SK-N-SH (cell line): ENCODE results near the gene GPR25. TPM values are rescaled to one million over a fixed set of nuclear protein-coding genes. Genes with fewer than 3 reads are reported as not detected.

Experiments
- CTCF ChIA-PET: fragments of 300-600, 350-600 bp; formaldehyde crosslinking; extraction: SDS; loops from one replicate; lab custom pipeline; 2021; lab: Yijun Ruan, JAX
- POLR2A ChIA-PET: fragments of 350-600 bp; sonication (Branson Sonifier 250); formaldehyde crosslinking; extraction: SDS; loops from one replicate; lab custom pipeline; 2020; ENCODE audit warnings: antibody characterized with exemption, inconsistent platforms; lab: Yijun Ruan, JAX
- DNase-seq: peaks from one replicate; pipeline ENCODE4 v3.0.0; 2012
- H2AFZ ChIP-seq: fragments of 200-600 bp; sonication (generic); 2 replicates; pipeline ENCODE4 v1.8.1; 2016; ENCODE audit warnings: antibody characterized with exemption, mild to moderate bottlenecking, low read depth
- H3F3A ChIP-seq: fragments of 200-600 bp; sonication (generic); replicated peaks from 2 replicates; pipeline ENCODE3; 2016; ENCODE audit warnings: antibody characterized with exemption, mild to moderate bottlenecking; ENCODE audit not compliant: insufficient read depth
- H3K27ac ChIP-seq, 2 experiments: fragments of 200-500 bp in 1 of 2; fragments of 200-600 bp in 1 of 2; sonication (Bioruptor generic) in 1 of 2; sonication (generic), shearing (Covaris generic) in 1 of 2; 2 replicates each; pipeline versions ENCODE4 v1.5.1 to v1.6.1; 2014 to 2016; ENCODE audit warnings: low read depth in 2 of 2, inconsistent platforms in 1 of 2, low read length in 1 of 2, mild to moderate bottlenecking in 1 of 2, mixed read lengths in 1 of 2
- H3K27me3 ChIP-seq: fragments of 200-600 bp; sonication (generic), shearing (Covaris generic); 2 replicates; pipeline ENCODE4 v1.6.1; 2016; ENCODE audit warnings: mixed run types; ENCODE audit not compliant: insufficient read depth
- H3K36me3 ChIP-seq, 2 experiments: fragments of 200-500 bp in 1 of 2; fragments of 200-600 bp in 1 of 2; sonication (Bioruptor generic) in 1 of 2; sonication (generic) in 1 of 2; replicated peaks in 1 of 2; 2 replicates each; pipeline versions ENCODE3 to v1.5.1; 2014 to 2016; ENCODE audit warnings: low read length in 1 of 2, mild to moderate bottlenecking in 1 of 2; ENCODE audit not compliant: insufficient read depth in 2 of 2, control insufficient read depth in 1 of 2
- H3K4me1 ChIP-seq, 2 experiments: fragments of 200-500 bp in 1 of 2; fragments of 200-600 bp in 1 of 2; sonication (Bioruptor generic) in 1 of 2; sonication (generic), shearing (Covaris generic) in 1 of 2; 2 replicates each; pipeline versions ENCODE4 v1.5.1 to v1.6.1; 2014 to 2016; ENCODE audit warnings: low read depth in 1 of 2, low read length in 1 of 2, mixed run types in 1 of 2; ENCODE audit not compliant: insufficient read depth in 2 of 2, control insufficient read depth in 1 of 2
- H3K4me2 ChIP-seq: fragments of 200-600 bp; sonication (generic), shearing (Covaris generic); 2 replicates; pipeline ENCODE4 v1.6.1; 2017; ENCODE audit warnings: mixed run types
- H3K4me3 ChIP-seq, 2 experiments: fragments of 200-500 bp in 1 of 2; fragments of 200-600 bp in 1 of 2; sonication (Bioruptor generic) in 1 of 2; sonication (generic), shearing (Covaris generic) in 1 of 2; 2 replicates each; pipeline versions ENCODE4 v1.5.1 to v1.8.1; 2014 to 2016; ENCODE audit warnings: low read depth in 2 of 2, inconsistent platforms in 1 of 2, low read length in 1 of 2, mild to moderate bottlenecking in 1 of 2, mixed read lengths in 1 of 2, moderate library complexity in 1 of 2
- H3K79me2 ChIP-seq: fragments of 200-600 bp; sonication (generic); 2 replicates; pipeline ENCODE4 v1.8.1; 2017; ENCODE audit warnings: mild to moderate bottlenecking; ENCODE audit not compliant: insufficient read depth
- H3K9ac ChIP-seq: fragments of 200-600 bp; sonication (generic); 2 replicates; pipeline ENCODE4 v1.6.1; 2017; ENCODE audit warnings: mixed run types
- H3K9me2 ChIP-seq: fragments of 200-600 bp; sonication (generic); 2 replicates; pipeline ENCODE4 v1.6.1; 2017; ENCODE audit warnings: mixed run types
- H3K9me3 ChIP-seq: fragments of 200-600 bp; sonication (generic); 2 replicates; pipeline ENCODE4 v1.6.1; 2017; ENCODE audit warnings: mixed run types, mild to moderate bottlenecking, moderate library complexity
- H4K20me1 ChIP-seq: fragments of 200-600 bp; sonication (generic); 2 replicates; pipeline ENCODE4 v1.6.1; 2017; ENCODE audit warnings: mild to moderate bottlenecking, mixed run types; ENCODE audit not compliant: insufficient read depth
- EP300 ChIP-seq, 2 experiments: IDR thresholded peaks; 2 replicates each; pipeline versions ENCODE4 v1.4.0 to v1.6.1; 2012; ENCODE audit warnings: borderline replicate concordance in 1 of 2, low read depth in 1 of 2, low read length in 1 of 2
- FOXM1 ChIP-seq: IDR thresholded peaks from 2 replicates; pipeline ENCODE4 v1.4.0; 2012; ENCODE audit warnings: low read depth, mild to moderate bottlenecking
- GABPA ChIP-seq: IDR thresholded peaks from 2 replicates; pipeline ENCODE4 v1.4.0; 2012; ENCODE audit warnings: low read depth, mild to moderate bottlenecking
- GATA2 ChIP-seq: sonication (generic); formaldehyde crosslinking; IDR thresholded peaks from 2 replicates; pipeline ENCODE4 v1.5.0; 2020; ENCODE audit warnings: mild to moderate bottlenecking, missing genetic modification reagents
- MXI1 ChIP-seq: IDR thresholded peaks from 2 replicates; pipeline ENCODE4 v1.6.1; 2012; ENCODE audit warnings: mild to moderate bottlenecking, low read depth, low read length, improper control_type of control experiment
- NRF1 ChIP-seq: IDR thresholded peaks from 2 replicates; pipeline ENCODE4 v1.6.1; 2012; ENCODE audit warnings: low read depth, mild to moderate bottlenecking, low read length
- RCOR1 ChIP-seq: fragments of 150-350 bp; IDR thresholded peaks from 2 replicates; pipeline ENCODE4 v1.6.1; 2017; ENCODE audit warnings: antibody characterized with exemption, low read length
- RXRA ChIP-seq: IDR thresholded peaks from 2 replicates; pipeline ENCODE4 v1.4.0; 2012; ENCODE audit warnings: low read depth, mild to moderate bottlenecking, borderline replicate concordance
- SIN3A ChIP-seq: IDR thresholded peaks from 2 replicates; pipeline ENCODE4 v1.6.1; 2012; ENCODE audit warnings: low read depth, mild to moderate bottlenecking, low read length, moderate library complexity, borderline replicate concordance
- TAF1 ChIP-seq: IDR thresholded peaks from 2 replicates; pipeline ENCODE4 v1.6.1; 2012; ENCODE audit warnings: low read depth, mild to moderate bottlenecking, low read length, moderate library complexity, borderline replicate concordance
- YY1 ChIP-seq: IDR thresholded peaks from 2 replicates; pipeline ENCODE4 v1.4.0; 2012; ENCODE audit warnings: low read depth, mild to moderate bottlenecking
- WGBS: methylation state at CpG from one replicate; pipeline ENCODE4 v1.1.6; 2017; ENCODE audit warnings: low lambda C conversion rate; 5-methylcytosine and 5-hydroxymethylcytosine counted together
- polyA plus RNA-seq, 3 experiments: library from polyadenylated mRNA; depleted of rRNA; stranded (reverse); fragments of >200 nt; gene quantifications; 2 replicates each; pipeline ENCODE4 v1.2.3, GENCODE V29; 2012
- TF ChIP-seq, protein P1 (sequence below): IDR thresholded peaks from 2 replicates; pipeline ENCODE4 v1.6.1; 2012; ENCODE audit warnings: mild to moderate bottlenecking, low read depth, low read length, moderate library complexity
- TF ChIP-seq, protein P2 (sequence below): fragments of 150-350 bp; IDR thresholded peaks from 2 replicates; pipeline ENCODE4 v1.6.1; 2016; ENCODE audit warnings: mild to moderate bottlenecking, low read depth, low read length
- TF ChIP-seq, protein P3 (sequence below): fragments of 200-600 bp; sonication (generic); IDR thresholded peaks from 2 replicates; pipeline ENCODE4 v1.6.1; 2017; ENCODE audit warnings: antibody characterized with exemption, mild to moderate bottlenecking, moderate library complexity
- TF ChIP-seq, protein P4 (sequence below): IDR thresholded peaks from 2 replicates; pipeline ENCODE4; 2012
- TF ChIP-seq, protein P5 (sequence below): IDR thresholded peaks from 2 replicates; pipeline ENCODE4 v1.4.0; 2012; ENCODE audit warnings: low read depth, borderline replicate concordance

The GPR25 gene
- polyA plus RNA-seq, 1 of the 3 experiments (the other 2 are of a cell fraction) = not detected

DNA sequence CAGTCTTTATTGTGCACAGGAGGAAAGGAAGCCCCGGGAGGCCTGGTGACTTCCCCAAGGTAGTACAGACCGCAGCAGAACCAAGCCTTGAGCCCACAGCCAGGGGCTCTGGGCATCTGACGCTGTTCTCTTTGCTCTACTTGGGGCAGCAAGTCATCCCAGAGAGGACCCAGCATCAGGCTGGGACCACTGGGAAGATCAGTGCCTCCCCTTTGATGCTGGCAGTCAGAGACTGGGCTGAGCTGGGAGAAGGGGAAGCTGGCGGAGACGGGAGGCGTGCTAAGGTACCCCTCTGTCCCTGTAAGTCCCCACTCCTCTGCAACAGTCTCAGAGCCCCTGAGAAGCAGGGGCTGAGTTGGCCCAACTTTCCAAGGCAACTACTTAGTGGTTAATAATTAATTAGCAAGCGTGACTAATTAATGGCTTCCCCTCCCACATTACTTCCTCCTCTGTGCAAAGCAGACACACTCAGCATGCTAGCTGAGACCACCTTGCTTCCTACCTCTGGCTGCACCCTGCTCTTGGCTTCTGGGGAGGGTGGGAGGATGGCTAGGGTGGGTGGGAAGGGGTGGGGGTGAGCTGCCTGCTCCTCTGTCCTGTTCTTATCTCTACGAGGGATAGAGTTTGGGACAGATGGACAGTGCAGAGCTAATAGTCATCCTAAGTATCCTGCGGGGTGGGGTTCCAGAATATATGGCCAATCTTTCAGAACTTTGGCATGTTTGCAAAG lies 23.2 kb downstream of the GPR25 start (continued):
- TF ChIP-seq, protein P1, sequence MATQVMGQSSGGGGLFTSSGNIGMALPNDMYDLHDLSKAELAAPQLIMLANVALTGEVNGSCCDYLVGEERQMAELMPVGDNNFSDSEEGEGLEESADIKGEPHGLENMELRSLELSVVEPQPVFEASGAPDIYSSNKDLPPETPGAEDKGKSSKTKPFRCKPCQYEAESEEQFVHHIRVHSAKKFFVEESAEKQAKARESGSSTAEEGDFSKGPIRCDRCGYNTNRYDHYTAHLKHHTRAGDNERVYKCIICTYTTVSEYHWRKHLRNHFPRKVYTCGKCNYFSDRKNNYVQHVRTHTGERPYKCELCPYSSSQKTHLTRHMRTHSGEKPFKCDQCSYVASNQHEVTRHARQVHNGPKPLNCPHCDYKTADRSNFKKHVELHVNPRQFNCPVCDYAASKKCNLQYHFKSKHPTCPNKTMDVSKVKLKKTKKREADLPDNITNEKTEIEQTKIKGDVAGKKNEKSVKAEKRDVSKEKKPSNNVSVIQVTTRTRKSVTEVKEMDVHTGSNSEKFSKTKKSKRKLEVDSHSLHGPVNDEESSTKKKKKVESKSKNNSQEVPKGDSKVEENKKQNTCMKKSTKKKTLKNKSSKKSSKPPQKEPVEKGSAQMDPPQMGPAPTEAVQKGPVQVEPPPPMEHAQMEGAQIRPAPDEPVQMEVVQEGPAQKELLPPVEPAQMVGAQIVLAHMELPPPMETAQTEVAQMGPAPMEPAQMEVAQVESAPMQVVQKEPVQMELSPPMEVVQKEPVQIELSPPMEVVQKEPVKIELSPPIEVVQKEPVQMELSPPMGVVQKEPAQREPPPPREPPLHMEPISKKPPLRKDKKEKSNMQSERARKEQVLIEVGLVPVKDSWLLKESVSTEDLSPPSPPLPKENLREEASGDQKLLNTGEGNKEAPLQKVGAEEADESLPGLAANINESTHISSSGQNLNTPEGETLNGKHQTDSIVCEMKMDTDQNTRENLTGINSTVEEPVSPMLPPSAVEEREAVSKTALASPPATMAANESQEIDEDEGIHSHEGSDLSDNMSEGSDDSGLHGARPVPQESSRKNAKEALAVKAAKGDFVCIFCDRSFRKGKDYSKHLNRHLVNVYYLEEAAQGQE = no peak
- TF ChIP-seq MXI1 = no peak
- TF ChIP-seq EP300 (IDR thresholded peaks at IDR 0.05; ENCODE audit: borderline replicate concordance in 1 of 2, low read depth in 1 of 2, low read length in 1 of 2) = no peak

DNA sequence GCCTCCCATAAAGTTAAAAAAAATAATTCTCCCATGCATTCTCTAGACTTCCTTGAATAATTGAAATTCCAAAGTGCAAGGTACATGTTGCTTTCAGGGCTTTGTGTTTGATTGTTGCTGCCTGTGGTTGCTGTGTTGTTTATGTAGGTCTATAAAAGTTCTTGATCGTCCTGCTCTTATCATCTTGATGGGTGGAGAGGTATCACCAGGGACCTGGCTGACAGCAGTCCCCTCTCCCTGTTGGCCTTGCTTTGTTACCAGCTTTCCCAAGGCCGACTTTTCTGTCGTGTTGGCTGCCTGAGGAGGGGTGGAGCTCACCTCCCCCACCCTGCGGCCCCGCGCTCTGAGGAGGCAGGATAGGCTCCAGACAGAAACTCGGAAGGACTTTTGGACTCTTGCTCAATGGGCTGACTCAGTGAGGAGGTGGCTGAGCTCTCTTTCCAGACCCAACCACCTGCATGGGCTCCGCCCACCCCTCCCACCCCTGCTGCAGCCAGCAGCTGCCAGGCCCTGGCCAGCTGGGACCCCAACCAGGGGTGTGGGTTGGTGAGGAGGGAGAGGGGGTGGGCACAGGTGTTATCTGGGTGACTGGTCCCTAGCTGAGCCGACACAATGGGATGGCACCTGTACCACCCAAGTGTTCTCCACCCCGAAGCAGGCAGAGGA lies 23.9 kb downstream of the GPR25 start:
- Histone ChIP-seq H3K9ac (no peak overlapping the region), H3K27ac (no peak overlapping the region), H2AFZ (no peak overlapping the region), H3K4me1 (no peaks in the 10 kb centered on the region; a peak in 1 of 4 replicates), H3K27me3 (no peaks in the 10 kb centered on the region), H4K20me1 (no peaks in the 10 kb centered on the region), H3K9me3 (no peaks in the 10 kb centered on the region)
- 85% methylated on average over 8 of the region's 10 CpGs for WGBS
- TF ChIP-seq RCOR1 (no peak), SIN3A (no peak), TAF1 (no peak), YY1 (no peak), RXRA (no peak), NRF1 (no peak), GABPA (no peak), MXI1 (no peak), EP300 (IDR thresholded peaks at IDR 0.05; ENCODE audit: borderline replicate concordance in 1 of 2, low read depth in 1 of 2, low read length in 1 of 2) (no peak), FOXM1 (no peak), GATA2 (CRISPR knock-in tag) (no peak)
- TF ChIP-seq, protein P2, sequence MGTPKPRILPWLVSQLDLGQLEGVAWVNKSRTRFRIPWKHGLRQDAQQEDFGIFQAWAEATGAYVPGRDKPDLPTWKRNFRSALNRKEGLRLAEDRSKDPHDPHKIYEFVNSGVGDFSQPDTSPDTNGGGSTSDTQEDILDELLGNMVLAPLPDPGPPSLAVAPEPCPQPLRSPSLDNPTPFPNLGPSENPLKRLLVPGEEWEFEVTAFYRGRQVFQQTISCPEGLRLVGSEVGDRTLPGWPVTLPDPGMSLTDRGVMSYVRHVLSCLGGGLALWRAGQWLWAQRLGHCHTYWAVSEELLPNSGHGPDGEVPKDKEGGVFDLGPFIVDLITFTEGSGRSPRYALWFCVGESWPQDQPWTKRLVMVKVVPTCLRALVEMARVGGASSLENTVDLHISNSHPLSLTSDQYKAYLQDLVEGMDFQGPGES = no peak
- TF ChIP-seq, protein P3, sequence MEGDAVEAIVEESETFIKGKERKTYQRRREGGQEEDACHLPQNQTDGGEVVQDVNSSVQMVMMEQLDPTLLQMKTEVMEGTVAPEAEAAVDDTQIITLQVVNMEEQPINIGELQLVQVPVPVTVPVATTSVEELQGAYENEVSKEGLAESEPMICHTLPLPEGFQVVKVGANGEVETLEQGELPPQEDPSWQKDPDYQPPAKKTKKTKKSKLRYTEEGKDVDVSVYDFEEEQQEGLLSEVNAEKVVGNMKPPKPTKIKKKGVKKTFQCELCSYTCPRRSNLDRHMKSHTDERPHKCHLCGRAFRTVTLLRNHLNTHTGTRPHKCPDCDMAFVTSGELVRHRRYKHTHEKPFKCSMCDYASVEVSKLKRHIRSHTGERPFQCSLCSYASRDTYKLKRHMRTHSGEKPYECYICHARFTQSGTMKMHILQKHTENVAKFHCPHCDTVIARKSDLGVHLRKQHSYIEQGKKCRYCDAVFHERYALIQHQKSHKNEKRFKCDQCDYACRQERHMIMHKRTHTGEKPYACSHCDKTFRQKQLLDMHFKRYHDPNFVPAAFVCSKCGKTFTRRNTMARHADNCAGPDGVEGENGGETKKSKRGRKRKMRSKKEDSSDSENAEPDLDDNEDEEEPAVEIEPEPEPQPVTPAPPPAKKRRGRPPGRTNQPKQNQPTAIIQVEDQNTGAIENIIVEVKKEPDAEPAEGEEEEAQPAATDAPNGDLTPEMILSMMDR = no peak
- TF ChIP-seq, protein P4, sequence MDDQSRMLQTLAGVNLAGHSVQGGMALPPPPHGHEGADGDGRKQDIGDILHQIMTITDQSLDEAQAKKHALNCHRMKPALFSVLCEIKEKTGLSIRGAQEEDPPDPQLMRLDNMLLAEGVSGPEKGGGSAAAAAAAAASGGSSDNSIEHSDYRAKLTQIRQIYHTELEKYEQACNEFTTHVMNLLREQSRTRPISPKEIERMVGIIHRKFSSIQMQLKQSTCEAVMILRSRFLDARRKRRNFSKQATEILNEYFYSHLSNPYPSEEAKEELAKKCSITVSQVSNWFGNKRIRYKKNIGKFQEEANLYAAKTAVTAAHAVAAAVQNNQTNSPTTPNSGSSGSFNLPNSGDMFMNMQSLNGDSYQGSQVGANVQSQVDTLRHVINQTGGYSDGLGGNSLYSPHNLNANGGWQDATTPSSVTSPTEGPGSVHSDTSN = no peak
- TF ChIP-seq, protein P5, sequence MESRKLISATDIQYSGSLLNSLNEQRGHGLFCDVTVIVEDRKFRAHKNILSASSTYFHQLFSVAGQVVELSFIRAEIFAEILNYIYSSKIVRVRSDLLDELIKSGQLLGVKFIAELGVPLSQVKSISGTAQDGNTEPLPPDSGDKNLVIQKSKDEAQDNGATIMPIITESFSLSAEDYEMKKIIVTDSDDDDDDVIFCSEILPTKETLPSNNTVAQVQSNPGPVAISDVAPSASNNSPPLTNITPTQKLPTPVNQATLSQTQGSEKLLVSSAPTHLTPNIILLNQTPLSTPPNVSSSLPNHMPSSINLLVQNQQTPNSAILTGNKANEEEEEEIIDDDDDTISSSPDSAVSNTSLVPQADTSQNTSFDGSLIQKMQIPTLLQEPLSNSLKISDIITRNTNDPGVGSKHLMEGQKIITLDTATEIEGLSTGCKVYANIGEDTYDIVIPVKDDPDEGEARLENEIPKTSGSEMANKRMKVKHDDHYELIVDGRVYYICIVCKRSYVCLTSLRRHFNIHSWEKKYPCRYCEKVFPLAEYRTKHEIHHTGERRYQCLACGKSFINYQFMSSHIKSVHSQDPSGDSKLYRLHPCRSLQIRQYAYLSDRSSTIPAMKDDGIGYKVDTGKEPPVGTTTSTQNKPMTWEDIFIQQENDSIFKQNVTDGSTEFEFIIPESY = no peak
- TF ChIP-seq, all 33 proteins: peak for 0
- H3F3A ChIP-seq = no peaks in the 10 kb centered on the region
- ChIA-PET POLR2A (interaction anchor here (0.6 kb wide), 1 partner anchor 20 kb away, joined by 3 read pairs; no protein-coding TSS in a partner anchor), CTCF (interaction anchor here (0.6 kb wide), 1 partner anchor 154 kb away, joined by 3 read pairs; no protein-coding TSS in a partner anchor)
- H3K9me2 ChIP-seq = no peaks in the 10 kb centered on the region
- no peaks in the 10 kb centered on the region for H3K79me2 ChIP-seq
- no peaks in the 10 kb centered on the region for H3K36me3 ChIP-seq
- H3K4me3 ChIP-seq = no peak overlapping the region
- H3K4me2 ChIP-seq = no peak overlapping the region
- no peak for DNase-seq
